NCI-H1105 (cell line): ENCODE data around the gene RRM1.
"Not testable (repeated sequence)": the region's sequence is repeated elsewhere in the genome, so short reads cannot be mapped to it uniquely, and the experiment has no call there.

Experiments
- DNase-seq: peaks from one replicate; lab custom pipeline; 2025; lab: John Stamatoyannopoulos, UW

RRM1 gene

DNA sequence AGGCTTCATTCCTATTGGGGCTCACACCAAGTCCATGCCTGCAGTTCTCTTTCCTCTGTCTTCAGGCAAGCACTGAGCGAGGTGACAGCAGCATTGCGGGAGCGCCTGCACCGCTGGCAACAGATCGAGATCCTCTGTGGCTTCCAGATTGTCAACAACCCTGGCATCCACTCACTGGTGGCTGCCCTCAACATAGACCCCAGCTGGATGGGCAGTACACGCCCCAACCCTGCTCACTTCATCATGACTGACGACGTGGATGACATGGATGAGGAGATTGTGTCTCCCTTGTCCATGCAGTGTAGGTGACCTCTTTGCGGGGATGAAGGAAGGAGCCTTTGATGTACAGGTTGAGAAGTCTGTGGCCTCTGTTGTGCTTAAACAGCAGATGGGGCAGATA, 11.4 kb upstream of the RRM1 start:
- no peak for DNase-seq

DNA sequence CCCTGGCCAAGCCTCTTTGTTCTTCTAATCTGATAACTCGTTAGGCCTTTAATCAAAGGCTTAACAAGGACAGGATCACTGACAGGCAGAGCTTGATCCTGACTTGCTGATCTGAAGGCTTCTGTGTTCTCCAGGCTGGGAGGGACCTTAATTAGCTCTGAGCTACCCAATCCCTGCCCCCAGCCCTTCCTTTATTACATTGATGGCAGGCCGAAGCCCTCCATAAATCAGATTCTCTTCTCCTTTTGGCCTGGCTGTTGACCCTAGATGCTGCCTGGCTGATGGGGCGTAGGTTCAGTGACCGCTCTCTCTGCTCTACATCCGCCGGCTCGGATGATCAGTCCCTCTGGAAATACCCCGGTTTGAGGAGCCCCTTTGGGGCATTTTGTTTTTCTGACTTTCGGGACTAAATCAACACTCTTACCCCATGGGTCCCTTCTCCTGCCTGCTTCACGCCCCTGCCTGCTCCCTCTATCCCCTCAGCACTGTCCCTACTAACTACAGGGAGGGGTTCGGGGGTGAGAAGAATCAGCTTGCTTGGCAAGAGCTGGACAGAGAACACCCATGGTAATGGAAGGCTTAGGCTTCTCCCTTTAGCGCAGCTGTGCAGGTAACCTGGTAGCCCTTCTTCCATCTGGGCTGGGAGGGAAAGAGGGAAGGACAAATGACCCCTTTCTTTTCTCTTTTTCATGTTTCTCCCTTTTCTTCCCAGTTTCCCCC, 10.0 kb upstream of the RRM1 start:
- no peak for DNase-seq

- DNase-seq = no peak
Measured at GRCh38 chr11:4085575-4085974, 9.0 kb upstream of the RRM1 start.

DNA sequence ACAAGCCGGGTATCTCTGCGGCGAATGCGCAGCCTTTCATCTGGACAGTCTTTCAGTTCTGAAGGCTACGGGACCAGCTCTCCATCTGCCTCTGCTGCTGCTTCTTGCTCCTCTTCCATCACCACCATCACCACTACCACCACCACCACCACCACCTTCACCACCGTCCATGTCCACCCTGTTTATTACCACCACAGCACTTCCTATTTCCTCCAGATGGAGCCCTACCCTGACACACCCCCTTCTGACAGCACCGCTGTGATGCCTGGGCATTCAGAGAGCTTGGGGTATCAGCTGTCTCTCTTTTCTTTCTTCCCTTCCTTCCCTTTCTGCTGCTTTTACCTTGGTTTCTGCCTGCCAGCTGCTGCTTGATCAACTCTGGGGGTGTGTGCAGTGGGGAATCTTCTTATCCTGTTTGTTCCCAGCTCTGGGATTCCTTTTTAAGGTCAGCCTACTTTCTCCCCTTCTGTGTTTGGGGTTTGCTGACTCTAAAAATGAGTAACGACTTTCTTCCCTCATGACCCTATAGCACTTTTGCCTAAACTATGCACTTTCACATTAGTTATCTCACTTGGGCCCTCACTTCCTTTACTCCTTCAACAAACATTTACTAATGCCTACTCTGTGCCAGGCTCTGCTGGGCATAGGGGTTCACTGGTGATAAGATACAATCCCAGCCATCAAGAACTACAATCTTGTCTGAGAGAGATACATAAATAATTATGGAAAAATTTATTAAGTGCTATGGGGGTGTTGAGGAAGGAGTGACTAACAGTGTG, 7.8 kb upstream of the RRM1 start:
- no peak for DNase-seq

GRCh38 chr11:4087551-4087950, 7.0 kb upstream of the RRM1 start:
- no peak for DNase-seq

DNA sequence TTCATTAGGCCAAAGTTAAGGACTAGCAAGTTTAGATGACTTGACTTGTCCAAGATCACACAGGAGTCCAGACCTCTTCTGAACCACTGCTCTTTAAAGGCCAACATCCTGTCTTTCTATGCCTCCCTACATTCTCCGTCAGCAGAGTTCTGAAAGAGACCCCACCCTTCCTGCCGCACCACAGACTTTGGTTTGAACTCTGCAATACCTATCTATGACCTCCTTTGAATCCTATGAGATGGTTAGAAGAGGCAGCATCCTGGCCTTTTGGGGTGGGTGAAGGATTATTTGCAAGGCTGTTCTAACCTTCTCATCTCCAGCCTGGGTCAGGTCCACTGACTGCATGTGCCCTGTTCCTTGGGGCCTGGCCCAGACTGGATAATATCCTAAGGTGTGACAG, 4.3 kb upstream of the RRM1 start:
- DNase-seq = no peak

DNA sequence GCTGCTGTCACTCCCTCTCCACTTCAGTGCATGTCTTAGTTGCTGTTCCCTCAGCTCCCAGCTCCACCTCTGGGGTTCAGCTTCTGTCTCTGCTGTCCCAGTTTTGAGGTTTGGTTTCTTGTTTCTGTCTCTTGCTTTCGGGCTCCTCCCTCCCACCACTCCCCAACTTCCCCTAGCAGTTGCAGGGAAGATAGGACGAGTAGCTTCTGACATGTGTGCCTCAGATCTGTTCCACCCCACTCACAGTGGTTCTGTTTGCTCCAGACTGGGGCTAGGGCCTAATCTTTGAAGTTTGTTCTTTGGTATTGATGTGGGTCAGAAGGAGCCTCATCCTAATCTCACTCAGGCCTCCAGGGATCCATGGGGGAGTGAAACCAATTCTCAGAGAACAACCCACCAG, 2.6 kb upstream of the RRM1 start:
- no peak for DNase-seq

GRCh38 chr11:4093519-4094347, 866 bp upstream of the RRM1 start:
- DNase-seq = no peak

GRCh38 chr11:4095509-4096230, 1.1 kb downstream of the RRM1 start:
- DNase-seq = no peak

DNA sequence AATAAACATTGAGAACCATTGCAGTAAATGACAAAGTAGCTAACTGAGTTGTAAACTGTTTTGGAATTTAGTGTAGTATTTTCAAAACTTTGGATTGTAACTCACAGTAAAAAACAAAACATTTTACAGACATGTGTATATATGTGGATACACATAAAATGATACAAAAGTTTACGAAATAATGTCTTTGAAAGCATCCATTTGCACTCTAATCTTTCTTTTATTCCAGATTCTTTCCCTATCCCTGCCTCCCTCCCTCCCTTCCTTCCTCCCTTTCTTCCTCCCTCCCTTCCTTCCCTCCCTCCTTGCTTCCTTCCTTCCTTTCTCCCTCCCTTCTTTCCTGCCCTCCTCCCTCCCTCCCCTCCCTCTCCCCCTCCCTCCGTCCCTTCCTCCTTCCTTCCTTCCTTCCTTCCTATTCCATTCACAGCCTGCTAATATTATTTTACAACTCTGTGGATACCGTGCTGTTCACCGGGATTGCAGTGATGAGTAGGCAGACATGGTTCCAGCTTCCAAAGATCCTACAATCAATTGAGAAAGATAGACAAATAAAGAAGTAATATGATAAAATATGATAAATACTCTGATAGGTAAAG, 3.5 kb downstream of the RRM1 start:
- DNase-seq = no peak

GRCh38 chr11:4102711-4103110, 8.1 kb downstream of the RRM1 start:
- no peak for DNase-seq

DNA sequence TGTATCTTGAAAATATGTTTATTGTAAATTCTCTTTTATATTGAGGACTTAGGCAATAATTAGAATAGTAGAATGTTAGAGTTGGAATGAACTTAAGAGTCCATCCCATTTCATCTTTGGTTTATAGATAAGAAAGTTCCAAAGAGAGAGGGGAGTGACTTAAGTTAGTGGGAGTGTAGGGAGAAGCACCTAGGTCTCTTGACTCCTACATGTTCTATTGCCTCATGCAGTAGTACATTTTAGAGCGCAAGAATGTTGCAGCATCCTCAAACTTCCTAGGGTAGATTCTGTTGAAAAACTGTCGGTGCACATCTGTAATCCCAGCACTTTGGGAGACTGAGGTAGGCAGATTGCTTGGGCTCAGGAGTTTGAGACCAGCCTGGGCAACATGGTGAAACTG, 8.7 kb downstream of the RRM1 start:
- no peak for DNase-seq

GRCh38 chr11:4105916-4106315, 11.3 kb downstream of the RRM1 start:
- DNase-seq = no peak

GRCh38 chr11:4111834-4112233, 17.2 kb downstream of the RRM1 start:
- DNase-seq = no peak

GRCh38 chr11:4115128-4115527, 20.5 kb downstream of the RRM1 start:
- DNase-seq = no peak

DNA sequence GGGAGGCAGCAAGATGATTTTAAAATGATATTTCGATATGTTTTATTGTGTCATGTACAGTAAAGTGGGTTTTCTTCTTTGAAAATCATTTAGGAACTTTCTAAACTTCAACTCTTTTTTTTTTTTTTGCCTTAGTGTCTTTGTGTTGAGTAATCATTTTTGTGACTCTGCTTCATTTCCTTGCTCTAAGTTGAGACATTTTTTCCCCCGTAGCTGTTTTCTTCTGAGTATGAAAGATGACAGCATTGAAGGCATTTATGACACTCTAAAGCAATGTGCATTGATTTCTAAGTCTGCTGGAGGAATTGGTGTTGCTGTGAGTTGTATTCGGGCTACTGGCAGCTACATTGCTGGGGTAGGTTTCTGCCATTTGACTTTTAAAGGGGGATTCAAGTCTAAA, 23.5 kb downstream of the RRM1 start:
- no peak for DNase-seq

GRCh38 chr11:4123218-4123617, 28.6 kb downstream of the RRM1 start:
- DNase-seq = no peak

- no peak for DNase-seq
Measured at GRCh38 chr11:4125141-4125540, 30.5 kb downstream of the RRM1 start.

GRCh38 chr11:4127357-4127756, 32.8 kb downstream of the RRM1 start:
- no peak for DNase-seq

GRCh38 chr11:4130219-4130618, 35.6 kb downstream of the RRM1 start:
- DNase-seq = not testable (repeated sequence)

- DNase-seq = no peak
Measured at GRCh38 chr11:4134806-4135205, 40.2 kb downstream of the RRM1 start.

- no peak for DNase-seq
Measured at GRCh38 chr11:4138497-4138896, 43.9 kb downstream of the RRM1 start.
